Measurements from ENCODE around the gene OR2T11. TPM values are rescaled to one million over a fixed set of nuclear protein-coding genes. Genes with fewer than 3 reads are reported as not detected.
"Not testable (repeated sequence)": the region's sequence is repeated elsewhere in the genome, so short reads cannot be mapped to it uniquely, and the experiment has no call there.

The OR2T11 gene
- total RNA-seq (2021): not detected in 2 replicates
- not detected for Bru-seq, nascent RNA
- not detected for BruChase-seq, experiment 1, labeled RNA remaining after a 2-hour chase
- BruChase-seq, experiment 2, labeled RNA remaining after a 6-hour chase: not detected
- long read RNA-seq: 0 reads

GRCh38 chr1:248634991-248635390, at the start of gene OR2T11:
Gene OR2T11 (minus strand): TSS chr1:248635091. CDS start chr1:248627128, 7,963 bp downstream.
- H3K36me3 ChIP-seq (ENCODE audit: low read depth); H3K4me1 ChIP-seq (replicated peaks; ENCODE audit: insufficient read depth); CTCF ChIA-PET; H3K9me3 ChIP-seq (ENCODE audit: insufficient read depth, low read depth); H4K20me1 ChIP-seq (ENCODE audit: insufficient read depth); H2AFZ ChIP-seq; DNase-seq; H3K4me3 ChIP-seq; BruUV-seq (replicated peaks); H3K27ac ChIP-seq; intact Hi-C loops (cut with micrococcal nuclease; ENCODE audit: unreplicated experiment); H3K4me2 ChIP-seq; H3K27me3 ChIP-seq (ENCODE audit: insufficient read depth, low read depth); POLR2A ChIA-PET (ENCODE audit: unreplicated experiment); H3K9me2 ChIP-seq (ENCODE audit: insufficient read depth); H3K79me2 ChIP-seq (ENCODE audit: low read depth); H3F3A ChIP-seq (ENCODE audit: insufficient read depth, low read depth): not testable (repeated sequence)

- ChIA-PET POLR2A (ENCODE audit: unreplicated experiment) (no interaction called here), CTCF (no interaction called here)
- intact Hi-C loops (cut with micrococcal nuclease; ENCODE audit: unreplicated experiment): no loop called here
- BruUV-seq (replicated peaks): no TSS peak
- H4K20me1 ChIP-seq (ENCODE audit: insufficient read depth): no peaks in the 10 kb centered on the region
- DNase-seq: no peak
- H3F3A ChIP-seq (ENCODE audit: insufficient read depth, low read depth): no peaks in the 10 kb centered on the region
- no peak overlapping the region for H3K4me2 ChIP-seq
- H3K9me2 ChIP-seq (ENCODE audit: insufficient read depth): no peaks in the 10 kb centered on the region
- no peaks in the 10 kb centered on the region for H3K9me3 ChIP-seq (ENCODE audit: insufficient read depth, low read depth)
- no peaks in the 10 kb centered on the region for H3K4me1 ChIP-seq (replicated peaks; ENCODE audit: insufficient read depth)
- no peak for TF ChIP-seq CTCF (conservative IDR thresholded peaks at IDR 0.05)
- no peak for TF ChIP-seq EZH2 (IDR thresholded peaks at IDR 0.05; ENCODE audit: low read depth)
- H3K4me3 ChIP-seq: no peak overlapping the region
- H2AFZ ChIP-seq: no peak overlapping the region
- H3K36me3 ChIP-seq (ENCODE audit: low read depth): no peaks in the 10 kb centered on the region
- H3K27me3 ChIP-seq (ENCODE audit: insufficient read depth, low read depth): no peaks in the 10 kb centered on the region
- H3K79me2 ChIP-seq (ENCODE audit: low read depth): no peaks in the 10 kb centered on the region
- H3K27ac ChIP-seq: no peak overlapping the region
These were observed 46.8 kb upstream of the OR2T11 start for GRCh38 chr1:248681651-248682050.

- Histone ChIP-seq H3K9me3 (ENCODE audit: insufficient read depth, low read depth) (no peaks in the 10 kb centered on the region), H3K4me1 (replicated peaks; ENCODE audit: insufficient read depth) (no peaks in the 10 kb centered on the region), H3K27ac (no peak overlapping the region), H3K79me2 (ENCODE audit: low read depth) (no peaks in the 10 kb centered on the region), H3K4me2 (no peak overlapping the region), H3K9me2 (ENCODE audit: insufficient read depth) (no peaks in the 10 kb centered on the region), H3K27me3 (ENCODE audit: insufficient read depth, low read depth) (no peaks in the 10 kb centered on the region), H3F3A (ENCODE audit: insufficient read depth, low read depth) (no peaks in the 10 kb centered on the region), H3K4me3 (no peak overlapping the region), H4K20me1 (ENCODE audit: insufficient read depth) (no peaks in the 10 kb centered on the region), H2AFZ (no peak overlapping the region), H3K36me3 (ENCODE audit: low read depth) (no peaks in the 10 kb centered on the region)
- TF ChIP-seq EZH2 (IDR thresholded peaks at IDR 0.05; ENCODE audit: low read depth) (no peak), CTCF (conservative IDR thresholded peaks at IDR 0.05) (no peak)
- no peak for DNase-seq
- ChIA-PET CTCF (no interaction called here), POLR2A (ENCODE audit: unreplicated experiment) (no interaction called here)
- intact Hi-C loops (cut with micrococcal nuclease; ENCODE audit: unreplicated experiment): no loop called here
- no TSS peak for BruUV-seq (replicated peaks)
These were observed 35.1 kb upstream of the OR2T11 start for GRCh38 chr1:248670003-248670402.

GRCh38 chr1:248663453-248664328, 28.8 kb upstream of the OR2T11 start:
- H4K20me1 ChIP-seq (ENCODE audit: insufficient read depth); DNase-seq; H3F3A ChIP-seq (ENCODE audit: insufficient read depth, low read depth); H3K4me1 ChIP-seq (replicated peaks; ENCODE audit: insufficient read depth); H3K36me3 ChIP-seq (ENCODE audit: low read depth); H3K9me3 ChIP-seq (ENCODE audit: insufficient read depth, low read depth); CTCF ChIA-PET; H3K27me3 ChIP-seq (ENCODE audit: insufficient read depth, low read depth); H3K9me2 ChIP-seq (ENCODE audit: insufficient read depth); BruUV-seq (replicated peaks); H3K27ac ChIP-seq; H2AFZ ChIP-seq; H3K4me2 ChIP-seq; POLR2A ChIA-PET (ENCODE audit: unreplicated experiment); H3K79me2 ChIP-seq (ENCODE audit: low read depth); H3K4me3 ChIP-seq; intact Hi-C loops (cut with micrococcal nuclease; ENCODE audit: unreplicated experiment): not testable (repeated sequence)

GRCh38 chr1:248656797-248657196, 21.9 kb upstream of the OR2T11 start:
- CTCF ChIA-PET: not testable (repeated sequence)

GRCh38 chr1:248655354-248655753, 20.5 kb upstream of the OR2T11 start, which contains the start of gene OR2T27:
Gene OR2T27 (minus strand): TSS chr1:248655528. CDS start chr1:248650884, 4,644 bp downstream.
- intact Hi-C loops (cut with micrococcal nuclease; ENCODE audit: unreplicated experiment); H3K4me3 ChIP-seq; H3K9me3 ChIP-seq (ENCODE audit: insufficient read depth, low read depth); H3K79me2 ChIP-seq (ENCODE audit: low read depth); POLR2A ChIA-PET (ENCODE audit: unreplicated experiment); H3K9me2 ChIP-seq (ENCODE audit: insufficient read depth); H3K4me2 ChIP-seq; H2AFZ ChIP-seq; H3K27ac ChIP-seq; H3K36me3 ChIP-seq (ENCODE audit: low read depth); H3K4me1 ChIP-seq (replicated peaks; ENCODE audit: insufficient read depth); H3F3A ChIP-seq (ENCODE audit: insufficient read depth, low read depth); H4K20me1 ChIP-seq (ENCODE audit: insufficient read depth); H3K27me3 ChIP-seq (ENCODE audit: insufficient read depth, low read depth); CTCF ChIA-PET; BruUV-seq (replicated peaks); DNase-seq: not testable (repeated sequence)

More at GRCh38 chr1:248656797-248657196, 21.9 kb upstream of the OR2T11 start:
- H3K27ac ChIP-seq; DNase-seq; H3K9me3 ChIP-seq (ENCODE audit: insufficient read depth, low read depth); H3K27me3 ChIP-seq (ENCODE audit: insufficient read depth, low read depth); H3K4me2 ChIP-seq; H3K79me2 ChIP-seq (ENCODE audit: low read depth); H3K36me3 ChIP-seq (ENCODE audit: low read depth); H4K20me1 ChIP-seq (ENCODE audit: insufficient read depth); H3K4me1 ChIP-seq (replicated peaks; ENCODE audit: insufficient read depth); H3K9me2 ChIP-seq (ENCODE audit: insufficient read depth); intact Hi-C loops (cut with micrococcal nuclease; ENCODE audit: unreplicated experiment); H3F3A ChIP-seq (ENCODE audit: insufficient read depth, low read depth); H2AFZ ChIP-seq; BruUV-seq (replicated peaks); POLR2A ChIA-PET (ENCODE audit: unreplicated experiment); H3K4me3 ChIP-seq: not testable (repeated sequence)

All from PC-9 (cell line).